H1 (cell line): ENCODE data around the gene CAPN13. TPM values are rescaled to one million over a fixed set of nuclear protein-coding genes. Genes with fewer than 3 reads are reported as not detected.

Experiments
- CREB1 ChIP-seq: IDR thresholded peaks from 2 replicates; pipeline ENCODE4 v1.6.1; 2012; ENCODE audit warnings: inconsistent platforms
- GABPA ChIP-seq: IDR thresholded peaks from 2 replicates; pipeline ENCODE4 v1.6.1; 2011; ENCODE audit warnings: mild to moderate bottlenecking, low read length, moderate library complexity, borderline replicate concordance; ENCODE audit not compliant: insufficient read depth
- KDM1A ChIP-seq: fragments of 200-600, 300-600 bp; sonication (generic); IDR thresholded peaks from 2 replicates; pipeline ENCODE4 v1.7.1; 2016; ENCODE audit warnings: mild to moderate bottlenecking, low read length, borderline replicate concordance
- NANOG ChIP-seq: IDR thresholded peaks from 2 replicates; pipeline ENCODE4 v1.6.1; 2011; ENCODE audit warnings: low read length, low read depth, mild to moderate bottlenecking, inconsistent platforms; ENCODE audit not compliant: insufficient read depth, poor library complexity, severe bottlenecking
- NRF1 ChIP-seq: IDR thresholded peaks from 2 replicates; pipeline ENCODE4 v1.6.1; 2011; ENCODE audit warnings: mild to moderate bottlenecking, low read depth, low read length, improper control_type of control experiment
- POLR2AphosphoS5 ChIP-seq: IDR thresholded peaks from 2 replicates; pipeline ENCODE4 v1.6.1; 2011; ENCODE audit warnings: low read depth, low read length
- SUZ12 ChIP-seq: fragments of 200-600 bp; sonication (generic); IDR thresholded peaks from 2 replicates; pipeline ENCODE4 v1.6.1; 2012; ENCODE audit warnings: mild to moderate bottlenecking, inconsistent platforms, low read length, moderate library complexity, mixed read lengths
- TEAD4 ChIP-seq: IDR thresholded peaks from 2 replicates; pipeline ENCODE4 v1.6.1; 2012; ENCODE audit warnings: low read depth, low read length, inconsistent platforms, mixed read lengths
- polyA plus RNA-seq, 7 experiments: library from polyadenylated mRNA; depleted of rRNA in 3 of 7; stranded (reverse) in 5 of 7; unstranded in 2 of 7; fragments of >200 nt in 5 of 7; fragments of 200-250 nt in 2 of 7; gene quantifications; 1 replicate in 5 of 7; 2 replicates in 1 of 7; 4 replicates in 1 of 7; pipeline versions ENCODE4 v1.2.1 to v1.2.3, GENCODE V29; 2011 to 2013; ENCODE audit warnings: missing spikeins in 2 of 7, mixed read lengths in 2 of 7
- total RNA-seq: library from RNA; stranded (reverse); fragmentation: NEBNext Ultra II Directional; extraction: Animal tissue kit (Norgen Biotek cat#: 25700); gene quantifications from 2 replicates; pipeline ENCODE4 v1.2.1, GENCODE V29; 2021

Gene CAPN13
- total and polyA plus RNA-seq, 2 of the 8 experiments (the other 6 are each of a cell fraction or from before 2014, with no cell fraction given): 2.4 TPM

- TF ChIP-seq TEAD4 (no peak), SUZ12 (no peak), POLR2AphosphoS5 (no peak), CREB1 (no peak), NANOG (no peak), GABPA (no peak), KDM1A (no peak), NRF1 (no peak)
These were observed 127.7 kb downstream of the CAPN13 start (continued) for GRCh38 chr2:30679426-30680088.
